ENCODE measurements around the gene TLN1.

DNA sequence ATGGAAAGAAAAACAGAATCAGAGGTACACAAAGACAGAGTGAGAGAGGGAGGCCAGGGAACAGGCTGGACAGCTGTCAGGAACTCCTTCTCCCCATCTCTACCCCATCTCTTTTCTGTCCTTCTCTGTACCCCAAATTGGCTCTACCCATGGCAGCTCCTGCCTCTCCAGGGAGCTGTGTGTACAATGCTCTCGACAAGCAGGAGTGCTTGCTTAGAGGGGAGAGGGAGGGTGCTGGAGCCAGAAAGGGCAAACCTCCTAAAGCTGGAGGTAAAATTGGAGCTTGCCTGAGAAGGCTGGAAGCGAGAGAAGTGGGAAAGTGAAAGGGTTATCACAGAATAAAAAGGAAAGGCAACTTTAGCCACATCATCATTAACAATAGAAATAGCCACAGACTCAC is 48.7 kb downstream of the TLN1 start:
- TF ChIP-seq, protein P1, sequence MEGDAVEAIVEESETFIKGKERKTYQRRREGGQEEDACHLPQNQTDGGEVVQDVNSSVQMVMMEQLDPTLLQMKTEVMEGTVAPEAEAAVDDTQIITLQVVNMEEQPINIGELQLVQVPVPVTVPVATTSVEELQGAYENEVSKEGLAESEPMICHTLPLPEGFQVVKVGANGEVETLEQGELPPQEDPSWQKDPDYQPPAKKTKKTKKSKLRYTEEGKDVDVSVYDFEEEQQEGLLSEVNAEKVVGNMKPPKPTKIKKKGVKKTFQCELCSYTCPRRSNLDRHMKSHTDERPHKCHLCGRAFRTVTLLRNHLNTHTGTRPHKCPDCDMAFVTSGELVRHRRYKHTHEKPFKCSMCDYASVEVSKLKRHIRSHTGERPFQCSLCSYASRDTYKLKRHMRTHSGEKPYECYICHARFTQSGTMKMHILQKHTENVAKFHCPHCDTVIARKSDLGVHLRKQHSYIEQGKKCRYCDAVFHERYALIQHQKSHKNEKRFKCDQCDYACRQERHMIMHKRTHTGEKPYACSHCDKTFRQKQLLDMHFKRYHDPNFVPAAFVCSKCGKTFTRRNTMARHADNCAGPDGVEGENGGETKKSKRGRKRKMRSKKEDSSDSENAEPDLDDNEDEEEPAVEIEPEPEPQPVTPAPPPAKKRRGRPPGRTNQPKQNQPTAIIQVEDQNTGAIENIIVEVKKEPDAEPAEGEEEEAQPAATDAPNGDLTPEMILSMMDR (IDR thresholded peaks at IDR 0.05) = no peak
- no peak for TF ChIP-seq ZFX (IDR thresholded peaks at IDR 0.05; ENCODE audit: borderline replicate concordance)

All from 22Rv1 (cell line).